ENCODE measurements around the gene RIPK4.

Gene RIPK4

DNA sequence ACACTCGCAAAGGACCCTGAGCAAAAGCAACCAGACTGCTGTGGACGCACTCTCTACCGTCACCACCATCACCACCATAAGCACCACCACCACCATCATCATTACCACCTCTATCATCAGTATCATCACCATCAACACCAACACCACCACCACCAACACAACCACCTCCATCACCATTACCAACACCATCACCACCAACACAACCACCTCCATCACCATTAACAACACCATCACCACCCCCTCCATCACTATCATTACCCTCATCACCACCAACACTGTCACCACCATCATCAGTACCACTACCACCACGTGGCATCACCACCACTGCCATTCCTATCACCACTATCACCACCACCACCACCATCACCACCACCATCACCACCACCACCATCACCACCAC is 38.8 kb upstream of the RIPK4 start:
- H3K27me3 ChIP-seq = no peaks in the 10 kb centered on the region
- H3K4me2 ChIP-seq = no peak overlapping the region
- H3K36me3 ChIP-seq = peaks cover 43% of the 10 kb centered on the region
- no peak overlapping the region for H3K27ac ChIP-seq
- no peak for TF ChIP-seq Cebpa-rat (IDR thresholded peaks at IDR 0.05)
- no peak overlapping the region for H3K9ac ChIP-seq
- H3K4me3 ChIP-seq = no peak overlapping the region
- H4K20me1 ChIP-seq = no peaks in the 10 kb centered on the region
- H3K4me1 ChIP-seq = peaks cover 35% of the 10 kb centered on the region
- no peaks in the 10 kb centered on the region for H3K9me3 ChIP-seq

DNA sequence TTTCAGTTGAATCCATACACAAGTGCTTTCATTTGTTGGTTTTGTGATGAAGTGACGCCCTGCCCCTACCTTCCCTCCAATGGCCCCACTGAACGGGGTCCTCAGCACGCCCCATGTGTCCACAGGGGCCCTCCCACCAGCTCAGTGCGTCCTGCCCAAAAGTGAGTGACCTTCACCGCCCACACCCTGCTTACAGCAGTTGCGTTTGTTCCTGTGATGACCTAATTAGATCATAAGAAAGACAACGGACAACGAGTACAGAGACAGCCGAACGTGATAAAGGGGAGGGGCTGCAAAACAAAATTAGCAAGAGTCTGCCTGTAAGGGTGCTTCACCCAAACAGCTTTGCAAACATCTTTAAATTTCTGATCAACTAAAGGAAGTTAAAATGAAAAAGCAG is 38.2 kb upstream of the RIPK4 start:
- Histone ChIP-seq H3K36me3 (peaks cover 43% of the 10 kb centered on the region), H3K27ac (no peak overlapping the region), H3K4me2 (no peak overlapping the region), H4K20me1 (no peaks in the 10 kb centered on the region), H3K9ac (no peak overlapping the region), H3K27me3 (no peaks in the 10 kb centered on the region), H3K4me1 (peaks cover 36% of the 10 kb centered on the region), H3K9me3 (no peaks in the 10 kb centered on the region), H3K4me3 (no peak overlapping the region)
- TF ChIP-seq Cebpa-rat (IDR thresholded peaks at IDR 0.05) = no peak

DNA sequence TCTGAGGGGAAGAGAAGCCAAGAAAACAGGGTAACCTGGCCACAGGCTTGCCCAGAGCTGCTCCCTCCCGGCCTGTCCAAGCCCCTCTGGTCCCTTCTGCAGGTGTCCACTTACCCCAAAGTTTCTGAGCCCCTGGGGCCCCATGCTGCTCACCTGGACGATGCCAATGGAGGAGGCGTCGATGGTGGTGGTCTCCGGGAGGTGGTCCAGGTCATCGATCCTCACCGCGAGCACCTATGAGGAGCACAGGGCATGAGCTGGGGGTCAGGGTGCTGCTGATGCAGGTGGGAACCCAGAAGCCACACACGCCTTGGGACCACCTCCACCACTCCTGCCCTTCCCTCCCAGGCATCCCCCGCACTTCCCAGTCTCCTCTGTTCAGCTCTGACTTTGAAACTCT is 37.5 kb upstream of the RIPK4 start:
- no peaks in the 10 kb centered on the region for H3K27me3 ChIP-seq
- H3K9ac ChIP-seq = no peak overlapping the region
- H3K4me2 ChIP-seq = no peak overlapping the region
- H4K20me1 ChIP-seq = no peaks in the 10 kb centered on the region
- H3K36me3 ChIP-seq = peaks cover 43% of the 10 kb centered on the region
- no peak overlapping the region for H3K27ac ChIP-seq
- no peaks in the 10 kb centered on the region for H3K9me3 ChIP-seq
- H3K4me3 ChIP-seq = no peak overlapping the region
- no peak for TF ChIP-seq Cebpa-rat (IDR thresholded peaks at IDR 0.05)
- H3K4me1 ChIP-seq = peaks cover 41% of the 10 kb centered on the region

DNA sequence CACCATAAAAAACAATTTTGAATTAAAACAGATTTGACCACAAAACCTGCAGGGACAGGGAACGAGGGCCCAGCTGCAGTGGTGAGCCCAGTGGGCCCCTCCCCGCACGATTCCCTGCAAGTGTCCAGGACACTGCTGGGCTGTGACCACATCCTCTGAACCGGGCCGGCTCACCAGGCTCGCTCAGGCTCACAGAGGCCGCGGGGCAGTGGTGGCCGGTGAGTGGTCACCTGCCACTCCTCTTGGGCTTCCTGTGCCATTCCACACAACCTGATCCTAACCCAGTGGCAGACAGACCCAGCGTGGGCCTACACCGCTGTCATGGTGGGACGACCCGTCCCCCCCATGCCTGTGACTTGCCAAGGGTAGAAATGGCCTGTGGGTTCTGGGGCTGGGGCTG is 36.5 kb upstream of the RIPK4 start:
- Histone ChIP-seq H3K36me3 (peaks cover 40% of the 10 kb centered on the region), H4K20me1 (no peaks in the 10 kb centered on the region), H3K27me3 (no peaks in the 10 kb centered on the region), H3K9ac (0 out of 2 replicates have a peak overlapping the region, but pooled peaks have one; percentile 17), H3K4me1 (peaks cover 41% of the 10 kb centered on the region), H3K4me2 (peak overlapping the region; percentile 71), H3K4me3 (no peak overlapping the region), H3K27ac (peak overlapping the region; percentile 57; the same call in 1 of the 2 replicates), H3K9me3 (no peaks in the 10 kb centered on the region)
- no peak for TF ChIP-seq Cebpa-rat (IDR thresholded peaks at IDR 0.05)

DNA sequence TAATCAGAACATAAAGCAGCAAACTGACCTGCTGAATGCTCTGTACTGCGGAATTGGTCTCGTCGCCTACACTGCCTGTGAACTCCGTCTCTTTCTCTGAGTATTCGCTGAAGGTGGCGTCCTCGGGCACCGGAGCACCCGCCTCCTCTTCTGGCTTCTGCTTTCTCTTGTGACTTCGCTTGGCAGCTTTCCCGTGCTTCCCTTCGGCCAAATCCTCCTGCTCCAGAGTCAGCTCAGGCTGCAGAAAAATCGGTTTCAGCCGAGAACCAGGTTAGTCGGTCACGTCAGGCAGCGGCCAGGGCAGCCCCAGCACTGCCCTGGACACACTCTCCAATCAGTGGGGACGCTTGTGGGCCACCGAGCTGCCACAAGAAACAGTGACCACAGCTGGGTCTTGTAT is 35.8 kb upstream of the RIPK4 start:
- H3K9me3 ChIP-seq = no peaks in the 10 kb centered on the region
- 0 out of 2 replicates have a peak overlapping the region, but pooled peaks have one; percentile 17 for H3K9ac ChIP-seq

DNA sequence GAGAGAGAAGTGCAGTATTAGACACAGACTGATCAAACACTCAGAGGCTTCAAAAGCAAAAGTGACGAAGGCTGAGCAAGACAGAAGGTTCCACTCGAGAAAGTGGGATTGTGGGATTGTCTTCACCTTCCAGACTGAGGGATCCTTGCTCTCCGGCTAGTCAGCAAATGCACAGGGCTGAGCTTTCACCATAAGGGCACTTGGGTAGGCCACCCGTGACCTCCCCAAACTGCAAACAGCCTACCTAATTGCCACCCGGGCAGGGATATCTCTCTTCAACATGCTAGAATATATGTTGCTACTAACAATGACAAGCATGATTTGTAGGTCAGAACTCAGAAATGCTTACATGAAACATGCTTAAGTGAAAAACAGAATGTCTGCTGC is 35.3 kb upstream of the RIPK4 start:
- Histone ChIP-seq H3K4me2 (peak overlapping the region; percentile 71), H3K27me3 (no peaks in the 10 kb centered on the region), H3K4me1 (peaks cover 41% of the 10 kb centered on the region), H3K36me3 (peaks cover 37% of the 10 kb centered on the region), H3K27ac (peak overlapping the region; percentile 57), H4K20me1 (no peaks in the 10 kb centered on the region), H3K9ac (peak overlapping the region; percentile 7; the same call in 1 of the 2 replicates), H3K4me3 (no peak overlapping the region; the same call in 1 of the 2 replicates), H3K9me3 (no peaks in the 10 kb centered on the region)
- TF ChIP-seq Cebpa-rat (IDR thresholded peaks at IDR 0.05) = no peak

More for the DNA sequence above, 35.8 kb upstream of the RIPK4 start:
- peak overlapping the region; percentile 71 for H3K4me2 ChIP-seq
- H3K4me1 ChIP-seq = peaks cover 41% of the 10 kb centered on the region
- peak overlapping the region; percentile 57 for H3K27ac ChIP-seq
- no peaks in the 10 kb centered on the region for H3K27me3 ChIP-seq
- no peak overlapping the region for H3K4me3 ChIP-seq
- H4K20me1 ChIP-seq = no peaks in the 10 kb centered on the region
- peaks cover 38% of the 10 kb centered on the region for H3K36me3 ChIP-seq
- no peak for TF ChIP-seq Cebpa-rat (IDR thresholded peaks at IDR 0.05)

DNA sequence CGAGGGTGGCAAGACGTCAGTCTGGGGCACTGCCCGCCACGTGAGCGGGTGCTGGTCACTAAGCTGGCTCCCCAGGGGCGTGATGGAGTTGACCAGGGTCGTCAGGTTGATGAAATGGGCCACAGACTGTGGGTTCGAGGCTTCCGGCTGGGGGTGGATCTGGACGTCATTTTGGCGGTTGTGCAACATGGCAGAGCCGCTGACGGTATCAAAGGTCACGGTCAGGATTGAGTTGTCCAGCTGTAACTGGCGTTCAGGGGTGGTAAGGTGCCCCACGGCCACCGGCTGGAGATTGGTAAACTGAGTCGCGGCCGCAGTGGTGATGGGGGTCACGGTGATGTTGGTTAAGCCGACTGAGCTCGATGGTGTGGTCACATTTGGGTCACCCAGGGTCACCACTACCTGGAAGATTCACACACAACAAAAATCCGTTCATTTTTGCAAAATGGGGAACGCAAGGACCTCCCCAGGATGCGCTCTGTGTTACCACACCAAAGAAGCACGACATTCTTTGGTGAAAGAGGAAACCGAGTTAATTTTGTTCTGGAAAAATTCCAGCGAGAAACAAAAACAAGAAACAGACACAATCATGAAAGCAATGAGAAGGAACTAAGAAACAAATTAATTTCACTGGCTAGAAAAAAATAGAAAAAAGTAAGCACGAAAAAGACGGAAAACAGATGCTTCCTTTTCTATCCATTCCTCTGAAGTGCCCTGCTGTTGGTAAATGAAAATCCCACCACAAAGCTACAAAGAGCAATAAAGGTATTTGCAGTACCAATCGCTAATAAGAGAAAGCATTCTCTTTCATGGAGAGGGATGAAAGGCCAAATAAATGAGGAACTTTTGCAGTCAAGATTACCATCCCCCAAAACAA is 34.7 kb upstream of the RIPK4 start:
- H3K4me1 ChIP-seq = peaks cover 41% of the 10 kb centered on the region
- no peaks in the 10 kb centered on the region for H4K20me1 ChIP-seq
- TF ChIP-seq Cebpa-rat (IDR thresholded peaks at IDR 0.05) = no peak
- peak overlapping the region; percentile 57 for H3K27ac ChIP-seq
- peaks cover 41% of the 10 kb centered on the region for H3K36me3 ChIP-seq
- peak overlapping the region; percentile 23; the same call in 1 of the 2 replicates for H3K9ac ChIP-seq
- no peaks in the 10 kb centered on the region for H3K9me3 ChIP-seq
- peak overlapping the region; percentile 71 for H3K4me2 ChIP-seq
- H3K4me3 ChIP-seq = no peak overlapping the region; the same call in 1 of the 2 replicates
- no peaks in the 10 kb centered on the region for H3K27me3 ChIP-seq

DNA sequence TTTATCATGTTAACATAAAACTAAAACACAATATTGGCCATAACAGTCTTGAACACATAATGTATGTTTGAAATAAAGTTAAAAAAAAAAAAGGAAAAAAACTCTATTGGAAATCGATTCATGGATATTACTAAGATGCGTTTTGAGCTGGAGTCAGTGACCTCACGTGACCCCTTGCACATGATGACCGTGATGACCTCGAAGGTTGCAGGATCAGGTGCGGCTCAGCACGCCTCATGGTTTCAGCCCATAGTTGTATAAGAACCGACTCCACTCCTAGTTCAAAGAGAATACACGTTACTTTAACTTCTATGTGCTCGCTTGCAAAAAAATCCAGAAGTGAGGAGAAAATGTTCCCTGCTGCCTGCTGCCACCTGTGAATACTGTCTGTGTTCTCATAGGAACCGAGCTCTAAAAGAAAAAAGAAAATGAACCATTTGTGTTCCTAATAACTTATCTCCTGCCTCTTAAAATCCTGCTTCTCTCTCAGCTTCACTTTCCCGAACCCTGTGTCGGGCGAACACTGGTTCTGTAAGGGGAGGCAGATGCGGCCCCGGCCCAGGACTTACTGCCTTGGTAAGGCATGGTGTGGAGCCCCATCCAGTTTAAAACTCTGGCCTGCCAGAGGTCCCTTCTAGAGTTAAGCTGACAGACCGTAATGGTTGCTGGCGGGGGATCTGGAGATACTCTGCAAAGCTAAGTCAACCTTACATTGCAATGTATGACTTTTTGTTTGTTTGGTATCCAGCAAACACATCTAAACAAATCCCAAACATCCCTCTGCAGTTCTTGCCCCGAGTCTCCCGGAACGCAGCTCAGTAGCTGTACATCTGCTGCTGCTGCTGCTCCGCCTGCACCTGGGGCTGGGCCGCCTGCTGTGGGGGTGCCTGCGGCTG is 33.8 kb upstream of the RIPK4 start:
- no peaks in the 10 kb centered on the region for H3K9me3 ChIP-seq
- H3K36me3 ChIP-seq = peaks cover 42% of the 10 kb centered on the region
- H3K4me3 ChIP-seq = no peak overlapping the region
- peak overlapping the region; percentile 71 for H3K4me2 ChIP-seq
- no peaks in the 10 kb centered on the region for H4K20me1 ChIP-seq
- peak overlapping the region; percentile 57 for H3K27ac ChIP-seq
- peak overlapping the region; percentile 23; the same call in 1 of the 2 replicates for H3K9ac ChIP-seq
- no peak for TF ChIP-seq Cebpa-rat (IDR thresholded peaks at IDR 0.05)
- no peaks in the 10 kb centered on the region for H3K27me3 ChIP-seq
- peaks cover 41% of the 10 kb centered on the region for H3K4me1 ChIP-seq

DNA sequence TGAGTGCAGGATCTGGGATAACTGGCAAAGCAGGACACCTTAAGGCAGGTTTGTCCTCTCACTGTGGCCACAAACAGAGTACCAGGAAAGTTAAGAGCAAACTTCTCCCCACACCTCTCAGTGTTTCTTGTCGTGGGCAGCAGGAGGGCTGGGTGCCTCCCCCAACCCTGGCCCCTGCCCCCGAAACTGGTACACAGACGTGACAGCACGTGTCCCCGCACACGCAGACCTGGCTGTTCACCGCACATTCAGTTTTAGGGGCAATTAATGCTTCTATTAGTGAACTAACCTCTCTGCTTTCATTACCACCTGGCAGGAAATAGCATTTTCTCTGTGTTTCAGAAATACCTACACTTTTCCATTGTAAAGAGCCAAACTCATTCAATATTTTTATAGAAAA is 32.9 kb upstream of the RIPK4 start:
- H3K4me2 ChIP-seq = 0 out of 2 replicates have a peak overlapping the region, but pooled peaks have one; percentile 2
- TF ChIP-seq Cebpa-rat (IDR thresholded peaks at IDR 0.05) = no peak

More for the DNA sequence above, 32.9 kb upstream of the RIPK4 start:
- no peak overlapping the region for H3K4me3 ChIP-seq
- peaks cover 41% of the 10 kb centered on the region for H3K4me1 ChIP-seq
- H3K27me3 ChIP-seq = no peaks in the 10 kb centered on the region
- H3K9ac ChIP-seq = no peak overlapping the region
- H3K9me3 ChIP-seq = 0 out of 2 replicates have a peak, but pooled peaks cover 4% of the 10 kb centered on the region
- no peak overlapping the region; the same call in 1 of the 2 replicates for H3K27ac ChIP-seq
- H4K20me1 ChIP-seq = no peaks in the 10 kb centered on the region
- peaks cover 42% of the 10 kb centered on the region for H3K36me3 ChIP-seq
